ENCODE measurements around the gene SF3B2.

DNA sequence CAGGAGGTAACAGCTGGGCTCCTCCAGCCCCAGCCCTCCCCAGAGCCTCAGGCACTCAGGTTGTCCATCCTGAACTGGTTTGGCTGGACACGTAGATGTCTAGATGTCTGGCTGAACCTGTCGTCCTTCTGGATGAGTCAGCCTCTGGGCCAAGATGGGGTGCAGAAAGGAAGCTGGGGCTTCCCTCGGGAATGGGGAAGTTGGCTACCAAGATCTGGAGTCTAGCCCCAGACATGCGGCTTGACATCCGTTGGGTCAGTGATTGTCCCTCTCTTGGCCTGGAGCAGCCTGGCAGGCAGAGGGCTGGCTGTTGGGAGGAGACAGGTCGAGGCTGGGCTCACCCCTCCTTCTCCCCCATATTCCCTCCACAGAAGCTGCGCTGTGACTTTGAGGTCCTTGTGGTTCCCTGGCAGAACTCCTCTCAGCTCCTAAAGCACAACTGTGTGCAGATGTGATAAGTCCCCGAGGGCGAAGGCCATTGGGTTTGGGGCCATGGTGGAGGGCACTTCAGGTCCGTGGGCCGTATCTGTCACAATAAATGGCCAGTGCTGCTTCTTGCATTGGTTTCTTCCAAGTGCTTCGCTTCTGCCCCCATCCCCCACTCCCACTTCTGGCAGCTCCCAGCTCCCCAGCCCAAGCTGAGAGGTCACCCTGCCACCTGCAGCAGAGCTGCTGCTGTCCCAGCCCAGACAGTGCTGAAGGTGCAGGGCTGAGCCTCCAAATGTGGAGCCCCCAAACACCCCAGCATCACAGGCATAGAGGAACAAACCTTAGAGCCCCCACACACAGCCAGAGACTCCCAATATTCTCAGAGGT lies 39.0 kb upstream of the SF3B2 start:
- TF ChIP-seq POLR2A (IDR thresholded peaks at IDR 0.05) (no peak), CTCF (IDR thresholded peaks at IDR 0.05 in 8 of 11, conservative IDR thresholded peaks at IDR 0.05 in 3 of 11) (no peak), POLR2AphosphoS5 (IDR thresholded peaks at IDR 0.05) (no peak)

Data from spleen (tissue), 7 donors.